NCI-H1694 (cell line): ENCODE data around the gene WAS.

Experiments used
- DNase-seq: peaks from one replicate; lab custom pipeline; 2025; lab: John Stamatoyannopoulos, UW

The WAS gene

DNA sequence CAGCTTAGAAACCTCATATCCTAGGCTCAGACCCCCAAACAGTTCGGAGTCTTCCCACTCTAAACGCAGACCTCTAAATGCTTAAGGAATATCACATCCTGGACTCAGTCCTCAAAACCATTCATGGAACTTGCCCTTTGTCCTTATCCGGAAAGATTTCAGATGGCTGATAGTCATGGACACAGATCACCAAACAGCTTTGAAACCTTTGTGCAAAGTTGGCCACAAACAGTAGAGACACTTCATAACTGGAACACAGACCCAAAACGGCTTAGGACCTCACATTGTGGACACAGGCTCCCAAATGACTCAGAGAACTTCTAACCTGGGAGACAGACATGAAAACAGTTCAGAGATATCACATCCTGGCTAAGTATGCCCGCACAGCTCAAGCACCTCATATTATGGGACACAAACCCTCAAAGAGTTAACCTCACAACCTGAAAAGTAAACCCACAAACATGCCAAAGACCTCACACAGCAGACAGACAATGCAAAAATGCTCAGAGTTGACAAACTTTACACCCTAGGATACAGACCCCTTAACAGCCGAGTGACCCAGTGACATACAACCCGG is 28.4 kb downstream of the WAS start:
- DNase-seq = no peak

DNA sequence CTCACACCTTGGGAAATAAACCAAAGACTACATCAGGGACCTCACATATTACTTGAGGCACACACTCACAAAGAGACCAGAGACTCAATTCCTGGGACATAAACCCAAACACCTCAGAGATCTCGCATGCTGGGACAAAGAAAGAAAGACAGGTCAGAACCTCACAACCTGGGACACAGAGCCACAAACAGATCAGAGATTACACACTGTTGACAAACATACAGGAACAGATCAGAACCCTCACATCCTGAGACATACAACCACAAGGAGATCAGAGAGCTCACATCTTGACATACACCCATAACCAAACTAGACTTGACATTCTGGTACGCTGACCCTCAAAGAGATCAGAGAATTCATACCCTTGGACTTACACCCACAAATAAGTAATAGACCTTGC is 30.2 kb downstream of the WAS start:
- DNase-seq = no peak

DNA sequence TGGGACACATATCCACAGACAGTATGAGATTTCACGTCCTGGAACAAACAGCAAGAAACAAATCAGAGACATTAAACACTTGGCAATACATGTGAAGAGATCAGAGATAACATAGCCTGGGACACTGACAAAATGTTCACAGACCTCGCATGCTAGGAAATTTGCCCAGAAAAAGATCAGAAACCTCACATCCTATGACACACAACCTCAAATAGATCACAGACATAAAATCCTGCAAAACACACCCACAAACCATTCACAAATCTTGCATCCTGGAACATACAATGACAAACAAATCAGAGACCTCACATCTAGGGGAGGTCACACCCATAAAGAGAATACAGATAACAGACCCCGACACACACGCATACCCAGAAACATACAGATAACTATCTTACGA is 31.0 kb downstream of the WAS start:
- DNase-seq = no peak

DNA sequence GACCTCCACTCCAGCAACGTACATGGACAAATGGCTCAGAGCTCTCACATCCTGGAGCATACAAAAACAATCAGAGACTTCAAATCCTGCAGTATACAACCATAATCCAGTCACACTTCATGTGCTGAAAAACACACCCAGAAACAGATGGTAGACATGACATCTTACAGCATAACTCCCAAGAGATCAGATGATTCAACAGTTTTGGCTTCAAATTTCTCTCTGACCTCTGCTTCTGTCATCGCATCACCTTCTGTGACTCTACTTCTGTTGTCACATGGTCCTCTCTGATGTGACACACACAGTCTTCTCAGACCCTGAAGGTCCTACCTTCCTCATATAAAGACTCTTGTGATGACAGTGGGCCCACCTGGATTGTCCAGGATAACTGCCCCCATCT is 31.5 kb downstream of the WAS start:
- DNase-seq = no peak

DNA sequence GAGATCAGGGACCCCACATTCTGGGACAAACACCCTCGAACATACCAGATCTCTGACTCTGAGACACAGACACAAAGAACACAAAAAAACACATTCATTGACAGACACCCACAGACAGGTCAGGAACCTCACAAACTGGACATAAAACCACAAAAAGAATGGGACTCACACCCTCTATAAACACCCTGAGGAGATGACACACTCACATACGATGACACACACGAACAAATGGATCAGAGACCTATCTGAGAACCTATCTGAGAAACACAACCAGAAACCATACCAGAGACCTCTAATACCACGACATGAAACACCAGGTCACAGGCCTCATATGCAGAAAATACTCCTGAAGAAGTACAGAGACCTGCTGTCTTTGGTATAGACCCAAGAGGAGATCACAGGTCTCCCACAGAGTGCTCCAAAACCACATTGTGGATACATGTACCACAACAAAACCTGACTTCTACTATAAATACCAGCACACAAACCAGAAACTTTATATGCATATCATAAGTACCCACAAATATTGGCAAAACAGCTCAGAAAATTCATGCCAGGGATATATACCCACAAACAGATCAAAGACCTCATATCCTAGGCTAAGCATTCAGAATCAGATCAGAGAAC is 32.4 kb downstream of the WAS start:
- DNase-seq = no peak

DNA sequence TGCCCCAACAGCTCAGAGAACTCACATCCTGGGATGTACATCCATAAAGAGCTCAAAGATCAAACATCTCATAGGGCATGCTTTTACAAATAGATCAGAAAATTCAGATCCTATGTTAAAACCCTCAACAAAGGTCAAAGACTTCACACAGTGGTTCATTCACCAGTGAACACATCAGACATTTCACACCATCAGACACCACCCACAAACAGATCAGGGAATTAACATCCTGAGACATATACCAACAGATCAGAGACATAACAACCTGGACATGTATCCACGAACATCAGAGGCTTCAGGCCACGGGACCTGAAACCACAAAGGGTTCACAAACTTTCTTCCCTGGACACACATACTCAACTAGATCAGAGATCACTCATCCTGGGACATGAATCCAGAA is 36.4 kb downstream of the WAS start:
- DNase-seq = no peak

DNA sequence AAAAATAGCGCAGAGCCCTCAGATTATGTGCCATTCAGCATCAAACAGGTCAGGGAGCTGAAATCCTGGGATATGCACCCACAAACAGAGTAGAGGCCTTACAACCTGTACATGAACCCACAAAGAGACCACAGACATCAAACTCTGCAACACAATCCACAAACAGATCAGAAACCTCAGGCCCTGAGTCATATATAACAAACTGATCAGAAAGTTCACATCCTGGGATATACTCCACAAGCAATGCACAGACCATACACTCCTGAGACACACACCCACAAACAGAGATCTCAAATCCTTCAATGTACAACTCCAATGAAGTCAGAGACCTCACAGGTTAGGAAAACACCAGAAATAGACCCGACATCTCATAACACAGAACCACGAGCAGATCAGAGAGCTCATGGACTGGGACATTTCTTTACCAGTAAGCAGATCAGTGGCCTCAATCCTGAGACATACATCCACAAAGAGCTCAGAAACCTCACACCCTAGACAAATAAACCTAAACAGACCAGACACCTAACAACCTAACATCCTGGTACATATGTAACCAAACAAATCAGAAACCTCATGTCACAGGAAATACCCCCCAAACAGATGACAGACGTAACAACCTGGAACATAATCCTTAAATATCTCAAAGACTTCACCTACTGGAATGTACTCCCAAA is 37.1 kb downstream of the WAS start:
- no peak for DNase-seq

DNA sequence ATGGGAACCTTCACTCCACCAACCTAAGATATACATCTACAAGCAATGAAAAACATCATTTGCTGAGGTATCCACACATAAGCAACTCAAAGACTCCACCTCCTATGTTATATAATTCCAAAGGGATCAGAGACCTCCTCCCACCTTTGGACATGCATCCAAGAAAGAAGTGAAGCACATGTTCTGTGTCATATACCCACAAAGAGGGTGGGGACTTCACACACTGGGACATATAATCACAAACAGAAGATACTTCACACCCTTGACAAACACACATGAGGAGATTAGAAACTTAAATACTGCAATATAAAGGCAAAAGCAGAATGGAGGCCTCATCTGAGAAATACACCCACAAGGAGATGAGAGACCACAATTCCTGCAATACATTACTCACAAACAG is 38.3 kb downstream of the WAS start:
- no peak for DNase-seq

DNA sequence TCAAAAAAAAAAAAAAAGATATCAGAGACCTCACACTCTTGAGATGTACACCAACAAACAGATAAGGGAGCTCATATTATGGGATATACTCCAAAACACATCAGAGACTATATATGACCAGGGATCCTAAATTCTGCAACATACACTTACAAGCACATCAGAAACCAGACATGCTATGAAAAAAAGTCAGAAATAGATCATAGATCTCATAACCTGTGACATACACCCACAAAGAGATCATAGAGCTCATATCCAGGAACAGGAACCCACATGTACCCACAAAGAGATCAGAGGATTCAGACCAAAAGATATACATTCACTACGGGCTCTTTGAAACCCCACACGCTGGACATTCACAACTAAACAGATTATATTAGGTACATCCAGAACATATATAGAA is 43.0 kb downstream of the WAS start:
- no peak for DNase-seq

DNA sequence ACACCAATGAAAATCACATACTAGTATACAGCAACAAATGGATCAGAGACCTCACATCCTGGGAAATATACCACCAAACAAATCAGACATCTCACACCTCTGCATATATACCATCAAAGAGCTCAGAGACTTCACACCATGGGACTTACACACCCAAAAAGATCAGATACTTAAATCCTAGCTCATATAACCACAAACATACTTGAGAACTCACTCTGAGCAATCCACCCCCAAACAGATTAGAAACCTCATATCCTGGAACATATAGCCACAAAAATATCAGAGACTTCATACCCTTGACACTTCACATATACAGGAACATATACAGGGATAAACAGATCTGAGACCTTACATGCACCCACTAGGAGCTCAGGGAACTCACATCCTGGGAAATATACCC is 45.1 kb downstream of the WAS start:
- DNase-seq = no peak

DNA sequence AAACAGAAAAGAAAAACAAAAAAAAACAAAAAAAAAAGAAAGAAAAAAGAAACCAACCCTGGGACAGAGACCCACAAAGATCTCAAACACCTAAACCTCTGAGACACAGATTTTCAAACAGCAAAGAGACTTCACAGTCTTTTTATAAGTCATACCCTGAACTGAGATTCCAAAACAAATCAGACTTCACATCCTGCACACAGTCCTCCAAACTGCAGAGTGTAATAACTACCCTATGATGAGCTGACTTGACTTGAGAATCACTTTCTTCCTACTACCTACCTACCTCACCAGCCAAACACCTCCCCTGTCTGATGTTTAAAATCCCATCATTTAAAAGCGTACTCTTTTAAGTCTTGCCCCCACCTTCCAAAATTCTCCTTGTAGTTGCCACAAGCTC is 52.7 kb downstream of the WAS start:
- DNase-seq = no peak

DNA sequence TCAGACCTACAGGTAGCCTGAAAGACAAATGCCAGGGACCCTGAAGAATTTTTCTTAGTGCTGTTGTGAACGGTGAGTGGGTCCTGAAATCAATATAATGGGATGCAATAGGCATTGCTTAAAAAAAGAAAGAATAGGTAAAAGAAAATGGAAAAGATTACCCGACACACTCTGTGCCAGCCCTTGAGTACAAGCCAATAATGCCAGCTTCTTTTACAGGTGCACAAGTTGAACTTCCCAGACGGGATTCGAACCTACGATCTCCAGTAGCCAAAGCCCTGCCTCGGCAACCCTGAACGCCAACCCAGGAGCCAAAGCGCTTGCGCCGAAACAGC is 53.2 kb downstream of the WAS start:
- no peak for DNase-seq

DNA sequence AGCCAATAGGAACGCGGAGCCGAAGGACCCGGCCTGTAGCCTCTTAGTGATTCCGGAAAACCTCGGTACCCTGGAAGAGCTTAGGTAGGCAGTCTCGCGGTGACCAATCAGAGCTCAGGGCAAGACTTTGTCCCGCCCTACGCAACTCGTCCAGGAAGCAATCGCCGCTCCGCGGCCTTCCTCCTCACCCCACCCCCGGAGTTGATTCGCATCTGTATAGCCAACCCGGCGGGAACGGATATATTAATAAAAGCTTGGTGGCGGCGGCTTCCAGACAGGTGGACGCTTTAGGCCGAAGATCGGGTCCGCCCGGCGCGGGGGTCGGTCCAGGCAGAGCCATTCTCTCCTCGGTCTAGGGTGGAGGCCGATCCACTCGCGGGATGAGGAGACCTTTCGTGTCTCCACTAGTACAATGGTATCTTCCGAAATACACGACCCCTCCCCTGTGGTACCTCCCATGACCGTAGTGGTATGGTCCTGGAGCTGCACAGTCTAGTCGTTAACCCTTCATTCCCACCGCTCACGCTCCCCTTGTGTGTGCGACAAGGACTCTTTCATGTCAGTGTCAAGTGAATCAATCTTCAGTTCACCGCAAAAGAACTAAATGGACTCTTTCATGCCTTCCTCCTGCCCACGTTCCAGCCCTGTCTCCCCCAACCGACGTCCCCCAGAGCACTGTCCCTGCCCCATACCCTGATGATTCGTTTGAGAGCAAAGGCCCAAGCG is 53.8 kb downstream of the WAS start:
- DNase-seq = peak; percentile 97

DNA sequence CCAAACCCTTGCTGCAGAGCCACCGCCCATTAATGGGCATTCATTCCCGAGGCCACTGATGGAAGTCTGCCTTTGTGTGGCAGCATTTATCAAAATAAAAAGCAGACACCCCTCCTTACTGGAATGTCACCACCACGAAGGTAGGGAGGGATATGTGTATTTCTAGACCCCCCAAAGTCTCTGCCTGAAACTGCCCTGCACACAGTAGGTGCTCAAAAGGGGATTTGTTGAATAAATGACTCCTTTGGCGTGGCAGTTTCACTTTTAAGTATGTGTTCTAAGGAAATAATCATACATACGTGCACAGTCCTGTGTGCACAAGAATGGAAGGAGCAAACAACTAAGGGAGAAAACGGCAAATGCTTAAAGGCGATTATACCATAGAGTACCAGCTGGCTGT is 54.3 kb downstream of the WAS start:
- DNase-seq = no peak
